Glomerular endothelial cell (primary cell): ENCODE results near the gene C20orf202. TPM values are rescaled to one million over a fixed set of nuclear protein-coding genes. Genes with fewer than 3 reads are reported as not detected.
"Not testable (repeated sequence)": the region's sequence is repeated elsewhere in the genome, so short reads cannot be mapped to it uniquely, and the experiment has no call there.

Experiments
- DNase-seq: peaks from one replicate; pipeline ENCODE4 v3.0.0-alpha.2; 2011; ENCODE audit warnings: low read depth, low spot score; ENCODE audit errors: extremely low read depth
- total RNA-seq: library from RNA; depleted of rRNA; stranded (reverse); fragments of >200 nt; gene quantifications from 2 replicates; pipeline ENCODE4 v1.2.3, GENCODE V29; 2015

Gene C20orf202
- total RNA-seq, 1 donor from 2014 or later = not detected

- DNase-seq = peak; percentile 29
These were observed 39.3 kb downstream of the C20orf202 start for GRCh38 chr20:1242530-1242929.

GRCh38 chr20:1245578-1245977, 42.3 kb downstream of the C20orf202 start:
- DNase-seq = no peak

- DNase-seq = no peak
These were observed 44.4 kb downstream of the C20orf202 start for GRCh38 chr20:1247689-1248088.

GRCh38 chr20:1250282-1250681, 47.0 kb downstream of the C20orf202 start:
- DNase-seq = not testable (repeated sequence)

- DNase-seq = no peak
These were observed 49.2 kb downstream of the C20orf202 start for GRCh38 chr20:1252416-1252815.

- no peak for DNase-seq
These were observed 51.0 kb downstream of the C20orf202 start for GRCh38 chr20:1254254-1254653.

GRCh38 chr20:1255675-1256074, 52.4 kb downstream of the C20orf202 start:
- DNase-seq = no peak

Other genes starting within 250 kb of the C20orf202 start
- not detected in 2 replicates for gene RSPO4, start 201.1 kb upstream of the C20orf202 start, total RNA-seq
- 93.7 and 110 TPM in 2 replicates for gene PSMF1, start 84.9 kb upstream of the C20orf202 start, total RNA-seq
- gene TMEM74B, start 18.5 kb upstream of the C20orf202 start, total RNA-seq = 0.76 and 1.2 TPM in 2 replicates
- gene RAD21L1, start 22.6 kb downstream of the C20orf202 start, total RNA-seq = not detected in 2 replicates
- gene SNPH, start 62.8 kb downstream of the C20orf202 start, total RNA-seq = 11.6 and 12.2 TPM in 2 replicates
- gene SDCBP2, start 125.7 kb downstream of the C20orf202 start, total RNA-seq = 3.2 and 4.4 TPM in 2 replicates
- 737 and 783 TPM in 2 replicates for gene FKBP1A, start 189.6 kb downstream of the C20orf202 start, total RNA-seq